ENCODE data around the gene MAPK8IP2.

GRCh38 chr22:50568626-50569025 is 32.0 kb upstream of the MAPK8IP2 start:
- TF ChIP-seq POLR2A (IDR thresholded peaks at IDR 0.05) (no peak), CTCF (IDR thresholded peaks at IDR 0.05 in 4 of 5, conservative IDR thresholded peaks at IDR 0.05 in 1 of 5) (no peak)

Measured in gastrocnemius medialis (tissue), 4 donors.